ENCODE results near the gene EVPL. TPM values are rescaled to one million over a fixed set of nuclear protein-coding genes. Genes with fewer than 3 reads are reported as not detected.
"Not testable (repeated sequence)": the region's sequence is repeated elsewhere in the genome, so short reads cannot be mapped to it uniquely, and the experiment has no call there.

Gene EVPL
- total RNA-seq, 3 donors from 2014 or later (not counting 1 experiment from before 2014, with no cell fraction given), result 0.94 to 1.2 TPM; not detected in 1

GRCh38 chr17:75976175-75976848, 50.8 kb downstream of the EVPL start:
- Mint-ChIP-seq H3K9me3 (no peaks in the 10 kb centered on the region), H3K4me3 (peak overlapping the region; percentile 52), H3K27me3 (ENCODE audit: low read depth in 2 of 2) (no peaks in the 10 kb centered on the region), H3K36me3 (no peaks in the 10 kb centered on the region), H3K27ac (peak overlapping the region in 1 of 2 donors; percentile 39), H3K4me1 (peaks cover 28 to 33% of the 10 kb centered on the region in 2 donors)
- WGBS (ENCODE audit: insufficient coverage), result 90% methylated on average over 7 of the region's 9 CpGs
- peaks cover 8% of the 10 kb centered on the region for H3K36me3 ChIP-seq (ENCODE audit: control insufficient read depth, insufficient read depth, low read length)
- no peak for TF ChIP-seq CTCF (IDR thresholded peaks at IDR 0.05)
- no peak overlapping the region for H3K27ac ChIP-seq (ENCODE audit: low read length)
- DNase-seq (no peak), ATAC-seq (no peak)
- no peak overlapping the region for H3K4me3 ChIP-seq (ENCODE audit: low read length)
- intact Hi-C loops (cut with micrococcal nuclease), result no loop called here
- no peaks in the 10 kb centered on the region for H3K9me3 ChIP-seq (ENCODE audit: control insufficient read depth, insufficient read depth, low read length)
- no peaks in the 10 kb centered on the region for H3K27me3 ChIP-seq (ENCODE audit: control insufficient read depth, insufficient read depth, low read length)
- H3K4me1 ChIP-seq (ENCODE audit: control insufficient read depth, insufficient read depth, low read length), result peaks cover 19% of the 10 kb centered on the region

DNA sequence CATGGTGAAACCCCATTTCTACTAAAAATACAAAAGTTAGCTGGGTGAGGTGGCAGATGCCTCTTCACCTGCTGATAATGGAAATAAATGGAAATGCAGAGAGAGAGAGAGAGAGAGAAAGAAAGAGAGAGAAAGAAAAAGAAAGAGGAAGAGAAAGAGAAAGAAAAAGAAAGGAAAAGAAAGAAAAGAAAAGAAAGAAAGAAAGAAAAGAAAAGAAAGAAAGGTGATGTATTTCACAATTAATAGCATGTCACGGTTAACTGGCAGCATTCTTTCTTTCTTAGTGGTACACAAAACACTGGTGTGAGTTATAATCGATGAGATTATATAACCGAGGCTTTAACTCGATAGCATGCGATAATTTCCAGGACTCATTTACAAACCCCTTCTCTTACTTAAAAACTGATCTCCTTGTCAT, 51.3 kb downstream of the EVPL start:
- Mint-ChIP-seq H3K27me3 (ENCODE audit: low read depth in 2 of 2) (no peaks in the 10 kb centered on the region), H3K27ac (peak overlapping the region; percentile 8 to 39), H3K9me3 (no peaks in the 10 kb centered on the region), H3K4me3 (no peak overlapping the region), H3K36me3 (no peaks in the 10 kb centered on the region), H3K4me1 (peaks cover 25 to 31% of the 10 kb centered on the region in 2 donors)
- ATAC-seq, result no peak
- WGBS (ENCODE audit: insufficient coverage), result 100% methylated on average over 1 of the region's 5 CpGs
- H3K27ac ChIP-seq (ENCODE audit: low read length), result no peak overlapping the region
- no peaks in the 10 kb centered on the region for H3K9me3 ChIP-seq (ENCODE audit: control insufficient read depth, insufficient read depth, low read length)
- DNase-seq, result no peak
- no peak overlapping the region for H3K4me3 ChIP-seq (ENCODE audit: low read length)
- H3K4me1 ChIP-seq (ENCODE audit: control insufficient read depth, insufficient read depth, low read length), result peaks cover 19% of the 10 kb centered on the region
- peaks cover 8% of the 10 kb centered on the region for H3K36me3 ChIP-seq (ENCODE audit: control insufficient read depth, insufficient read depth, low read length)
- no peaks in the 10 kb centered on the region for H3K27me3 ChIP-seq (ENCODE audit: control insufficient read depth, insufficient read depth, low read length)
- no peak for TF ChIP-seq CTCF (IDR thresholded peaks at IDR 0.05)
- intact Hi-C loops (cut with micrococcal nuclease), result no loop called here

- H3K4me1 Mint-ChIP-seq, result peaks cover 22 to 28% of the 10 kb centered on the region in 2 donors
- H3K4me1 ChIP-seq (ENCODE audit: control insufficient read depth, insufficient read depth, low read length), result peaks cover 14% of the 10 kb centered on the region
- ATAC-seq; DNase-seq; H3K27ac ChIP-seq (ENCODE audit: low read length); H3K9me3 ChIP-seq (ENCODE audit: control insufficient read depth, insufficient read depth, low read length); H3K4me3 Mint-ChIP-seq; H3K27me3 Mint-ChIP-seq (ENCODE audit: low read depth in 2 of 2); intact Hi-C loops (cut with micrococcal nuclease); H3K36me3 Mint-ChIP-seq; H3K36me3 ChIP-seq (ENCODE audit: control insufficient read depth, insufficient read depth, low read length); H3K4me3 ChIP-seq (ENCODE audit: low read length); H3K27me3 ChIP-seq (ENCODE audit: control insufficient read depth, insufficient read depth, low read length); H3K9me3 Mint-ChIP-seq: not testable (repeated sequence)
- peak overlapping the region in 1 of 2 donors; percentile 8 for H3K27ac Mint-ChIP-seq
- 98% methylated on average over 6 of the region's 6 CpGs for WGBS (ENCODE audit: insufficient coverage)
Measured at GRCh38 chr17:75975187-75975586, 51.9 kb downstream of the EVPL start.

- no peak for ATAC-seq
- Histone ChIP-seq H3K27me3 (ENCODE audit: control insufficient read depth, insufficient read depth, low read length) (no peaks in the 10 kb centered on the region), H3K4me3 (ENCODE audit: low read length) (no peak overlapping the region), H3K27ac (ENCODE audit: low read length) (no peak overlapping the region), H3K4me1 (ENCODE audit: control insufficient read depth, insufficient read depth, low read length) (no peaks in the 10 kb centered on the region), H3K9me3 (ENCODE audit: control insufficient read depth, insufficient read depth, low read length) (no peaks in the 10 kb centered on the region), H3K36me3 (ENCODE audit: control insufficient read depth, insufficient read depth, low read length) (peaks cover 8% of the 10 kb centered on the region)
- no peak for DNase-seq
- H3K4me1 Mint-ChIP-seq, result peaks cover 0 to 6% of the 10 kb centered on the region in 2 donors
- H3K27ac Mint-ChIP-seq, result no peak overlapping the region
- no peaks in the 10 kb centered on the region for H3K36me3 Mint-ChIP-seq
- intact Hi-C loops (cut with micrococcal nuclease), result no loop called here
- WGBS (ENCODE audit: insufficient coverage), result 92% methylated on average over 7 of the region's 7 CpGs
- no peaks in the 10 kb centered on the region for H3K27me3 Mint-ChIP-seq (ENCODE audit: low read depth in 2 of 2)
- no peak for TF ChIP-seq CTCF (IDR thresholded peaks at IDR 0.05)
- no peak overlapping the region for H3K4me3 Mint-ChIP-seq
- no peaks in the 10 kb centered on the region for H3K9me3 Mint-ChIP-seq
Measured at GRCh38 chr17:75970626-75971025, 56.5 kb downstream of the EVPL start.

Data from natural killer cell (primary cell).